GM19468 (cell line): Measurements from ENCODE around the gene GALNT16.

Source experiments
- ATAC-seq: cut with Tn5 transposase; IDR thresholded peaks from one replicate; pipeline ENCODE4 v1.9.1; 2021; ENCODE audit warnings: mild to moderate bottlenecking, moderate library complexity, moderate number of reproducible peaks; ENCODE audit not compliant: unreplicated experiment; ENCODE audit errors: extremely low read depth

Gene GALNT16

DNA sequence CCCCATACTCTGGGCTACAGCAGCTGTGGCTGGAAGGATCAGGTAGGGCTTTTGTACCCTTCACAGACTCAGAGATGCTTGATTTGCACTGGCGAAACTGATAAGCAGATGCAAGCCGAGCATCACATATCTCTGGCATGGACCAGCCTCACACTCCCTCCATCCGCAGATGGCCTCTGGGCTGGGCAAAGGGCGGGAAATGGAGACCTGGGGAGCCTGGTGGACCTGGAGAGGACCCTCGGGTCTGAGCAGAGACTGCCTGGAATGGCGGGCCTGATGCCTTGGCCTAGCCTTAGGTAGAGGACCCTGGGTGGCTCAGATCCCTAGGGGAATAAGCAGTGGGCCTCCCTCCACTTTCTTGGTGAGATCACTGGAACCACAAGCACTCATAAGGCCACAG is 53.2 kb downstream of the GALNT16 start:
- ATAC-seq: no peak

DNA sequence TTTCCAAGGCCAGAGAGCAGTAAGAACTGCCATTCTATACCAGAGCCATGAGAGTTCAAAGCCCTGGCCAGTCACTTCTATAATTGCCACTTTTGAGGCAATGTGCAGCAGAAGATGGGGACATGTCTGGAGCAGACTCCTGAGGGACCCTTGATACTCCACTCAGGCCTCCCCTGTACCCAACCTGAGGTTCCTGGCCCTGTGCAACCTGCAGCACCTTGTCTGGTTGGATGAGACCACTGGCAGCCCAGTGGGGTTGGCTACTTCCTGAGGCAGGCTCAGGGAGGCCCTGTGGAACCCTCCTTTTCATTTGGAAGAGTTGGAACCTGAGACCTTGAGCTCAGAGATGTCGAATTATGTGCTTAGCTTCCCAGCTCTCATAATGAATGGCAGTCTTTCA is 54.4 kb downstream of the GALNT16 start:
- no peak for ATAC-seq

DNA sequence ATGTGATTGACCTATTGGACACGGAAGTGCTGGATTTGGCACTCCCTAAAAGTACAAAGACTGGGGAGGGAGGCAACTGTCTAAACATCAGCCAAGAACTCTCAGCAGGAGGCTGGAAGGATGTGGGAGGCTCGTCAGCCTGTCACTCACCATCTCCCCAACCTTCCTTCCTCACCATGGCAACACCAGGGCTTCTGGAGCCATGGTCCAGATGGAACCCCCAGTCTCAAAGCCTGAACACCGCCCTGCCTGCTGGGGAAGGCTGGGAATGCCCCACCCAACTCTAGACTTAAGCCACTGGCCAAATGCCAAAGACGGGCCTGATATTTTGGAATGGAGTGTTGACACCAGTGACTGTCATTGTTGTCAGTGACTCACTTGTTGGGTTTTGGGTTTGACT is 55.3 kb downstream of the GALNT16 start:
- ATAC-seq: no peak

- ATAC-seq: no peak
Observed at GRCh38 chr14:69316449-69317101, 56.6 kb downstream of the GALNT16 start.

- ATAC-seq: no peak
Observed at GRCh38 chr14:69317102-69317755, 57.3 kb downstream of the GALNT16 start.

- ATAC-seq: no peak
Observed at GRCh38 chr14:69317780-69318179, 57.8 kb downstream of the GALNT16 start.

GRCh38 chr14:69318241-69318640 is 58.3 kb downstream of the GALNT16 start:
- ATAC-seq: no peak

GRCh38 chr14:69318901-69319475 is 59.0 kb downstream of the GALNT16 start:
- no peak for ATAC-seq

- no peak for ATAC-seq
Observed at GRCh38 chr14:69319911-69320310, 60.0 kb downstream of the GALNT16 start.

DNA sequence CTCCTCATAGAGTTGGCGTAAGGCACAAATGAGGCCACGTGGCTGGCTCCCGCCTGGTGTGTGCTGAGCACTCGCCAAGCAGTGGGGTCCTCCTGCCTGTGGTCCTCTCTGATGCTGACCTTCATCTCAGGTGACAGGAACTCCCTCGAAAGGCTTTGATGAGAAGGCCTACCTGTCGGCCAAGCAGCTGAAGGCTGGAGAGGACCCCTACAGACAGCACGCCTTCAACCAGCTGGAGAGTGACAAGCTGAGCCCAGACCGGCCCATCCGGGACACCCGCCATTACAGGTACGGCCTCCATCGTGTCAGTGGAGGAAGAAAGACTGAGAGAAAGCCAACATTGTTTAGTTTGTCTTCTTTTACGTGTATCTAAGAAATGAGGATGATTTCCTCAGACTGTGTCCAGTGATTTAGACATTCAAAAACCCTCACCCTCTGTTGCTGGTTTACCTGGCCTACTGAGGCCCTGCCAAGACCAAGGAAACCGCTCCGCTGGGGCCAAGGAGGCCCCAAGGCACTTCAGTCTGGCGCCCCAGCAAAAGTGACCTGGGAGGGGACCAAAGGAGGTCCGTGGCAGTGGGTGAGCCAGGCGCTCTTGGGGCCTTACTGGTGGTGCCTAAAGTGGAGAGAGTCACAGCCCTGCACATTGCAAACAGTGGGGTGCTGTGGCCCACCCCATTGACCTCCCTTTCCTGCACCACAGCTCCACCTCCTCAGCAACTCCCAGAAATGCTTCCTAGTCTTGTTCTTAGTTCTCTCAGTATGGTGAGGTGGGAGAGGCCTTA is 60.8 kb downstream of the GALNT16 start:
- ATAC-seq: no peak

DNA sequence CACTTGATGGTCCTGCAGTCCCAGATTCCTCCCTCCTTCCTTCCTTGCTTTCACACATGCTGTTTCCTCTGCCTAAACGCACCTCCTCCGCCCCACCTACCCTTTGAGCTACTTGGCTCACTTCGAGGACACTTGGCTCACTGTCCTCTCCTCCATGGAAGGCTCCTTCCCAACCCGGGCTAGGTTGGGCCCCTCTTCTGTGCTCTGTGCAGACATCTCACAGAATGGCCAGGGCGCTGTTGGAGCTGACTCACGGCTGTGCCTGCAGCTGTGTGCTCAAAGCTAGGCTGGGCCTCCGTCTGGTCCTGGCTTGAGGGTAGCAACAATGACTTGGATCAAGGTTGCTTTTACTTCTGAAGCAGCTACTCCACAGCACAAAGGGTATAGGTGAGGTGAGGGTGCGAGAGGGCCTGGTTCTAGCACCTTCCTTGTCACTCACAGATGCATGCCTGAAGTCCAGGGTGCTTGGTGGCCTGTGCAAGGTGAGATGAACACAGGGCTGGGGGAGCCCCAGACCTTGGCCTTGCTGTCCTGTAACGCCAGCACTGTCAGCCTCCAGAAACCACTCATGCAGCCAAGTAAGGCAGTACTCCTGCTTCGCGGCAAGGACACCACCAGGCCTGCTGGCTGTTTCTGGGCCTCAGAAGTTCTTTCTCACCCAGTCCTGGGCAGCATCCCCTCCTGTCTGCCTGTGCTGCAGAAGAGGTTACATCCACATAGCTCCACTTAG is 61.8 kb downstream of the GALNT16 start:
- ATAC-seq: no peak

GRCh38 chr14:69323266-69323998 is 63.5 kb downstream of the GALNT16 start:
- no peak for ATAC-seq

- no peak for ATAC-seq
Observed at GRCh38 chr14:69323999-69324282, 64.0 kb downstream of the GALNT16 start.

- ATAC-seq: no peak
Observed at GRCh38 chr14:69324341-69324931, 64.5 kb downstream of the GALNT16 start.

DNA sequence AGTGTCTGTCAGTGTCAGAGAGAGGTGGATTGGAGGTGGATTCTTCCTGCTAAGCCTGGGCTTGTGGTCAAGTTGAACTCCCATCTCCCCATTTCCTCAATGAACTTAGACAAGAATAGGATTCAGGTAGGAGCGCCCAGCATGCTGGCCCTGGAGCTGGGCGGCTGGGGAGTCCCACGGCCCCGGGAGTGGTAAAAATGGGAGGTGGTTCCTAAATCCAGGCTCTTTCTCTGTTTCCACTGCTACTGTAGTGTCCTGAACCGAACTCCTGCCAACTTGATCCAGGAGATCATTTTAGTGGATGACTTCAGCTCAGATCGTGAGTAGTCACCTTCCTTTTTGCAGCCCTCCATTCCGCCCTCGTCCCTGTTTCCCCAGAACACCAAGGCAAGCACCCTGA is 65.1 kb downstream of the GALNT16 start:
- no peak for ATAC-seq

GRCh38 chr14:69325646-69326265 is 65.8 kb downstream of the GALNT16 start:
- no peak for ATAC-seq

- no peak for ATAC-seq
Observed at GRCh38 chr14:69326611-69327010, 66.7 kb downstream of the GALNT16 start.

- ATAC-seq: no peak
Observed at GRCh38 chr14:69327507-69327906, 67.5 kb downstream of the GALNT16 start.

GRCh38 chr14:69328317-69328716 is 68.4 kb downstream of the GALNT16 start:
- ATAC-seq: no peak
